ENCODE measurements around the gene PFKL. TPM values are rescaled to one million over a fixed set of nuclear protein-coding genes. Genes with fewer than 3 reads are reported as not detected.

PFKL gene
- 101 TPM for total RNA-seq
- long read RNA-seq, transcript PFKL-201 (22 exons, 2,912 nt), result major isoform, 392 of 613 reads
- long read RNA-seq, partial matches to known transcripts, result 114 of 613 reads
- long read RNA-seq, other reads (novel, unspliced or antisense), result 100 of 613 reads

DNA sequence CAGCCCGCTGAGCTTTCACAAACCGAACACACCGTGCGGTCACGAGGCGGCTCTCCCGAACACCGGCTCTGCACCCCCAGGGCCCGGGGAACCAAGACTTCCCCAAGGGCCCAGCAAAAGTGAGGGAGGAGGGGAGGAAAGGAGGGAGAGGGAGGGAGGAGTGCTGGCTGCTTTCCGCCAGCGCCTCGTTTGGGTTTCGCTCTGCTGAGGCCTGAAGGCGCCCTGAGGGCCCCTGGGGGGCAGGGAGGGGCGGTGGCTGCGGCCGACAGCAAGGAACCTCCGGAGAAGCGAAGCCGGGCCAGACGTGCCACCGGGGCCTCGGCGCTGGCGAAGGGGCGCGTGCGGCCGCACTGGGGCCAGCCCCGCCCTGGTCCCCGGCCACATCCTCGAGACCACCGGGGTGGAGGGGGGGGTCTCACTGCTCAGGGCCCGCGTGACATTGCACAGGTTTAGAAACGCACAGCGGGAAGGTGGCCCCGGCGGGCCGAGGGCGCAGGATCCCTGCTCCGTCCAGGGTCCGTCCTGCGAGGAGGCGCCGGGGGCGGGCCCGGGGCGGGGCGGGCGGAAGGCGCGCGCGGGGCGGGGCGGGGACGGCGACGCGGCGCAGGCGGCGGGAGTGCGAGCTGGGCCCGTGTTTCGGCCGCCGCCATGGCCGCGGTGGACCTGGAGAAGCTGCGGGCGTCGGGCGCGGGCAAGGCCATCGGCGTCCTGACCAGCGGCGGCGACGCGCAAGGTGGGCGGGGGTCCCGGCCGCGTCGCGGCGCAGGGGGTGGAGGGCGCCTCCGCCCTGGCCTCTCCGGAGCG is at the start of gene PFKL:
Gene PFKL (plus strand): TSS at position 596 of the 804 bp plus-strand sequence. CDS start 53 bp downstream, at position 649.
- Histone ChIP-seq H3K36me3 (no peaks in the 10 kb centered on the region), H3K27ac (peak within 1 kb of the TSS; percentile 88), H3K9me3 (no peaks in the 10 kb centered on the region), H3K4me1 (peaks cover 47% of the 10 kb centered on the region), H3K4me3 (peak within 1 kb of the TSS; percentile 78), H3K27me3 (no peaks in the 10 kb centered on the region)
- ATAC-seq (peak; percentile 77), DNase-seq (peak; percentile 89)
- intact Hi-C loops (cut with DNase I), result no loop called here
- TF ChIP-seq, protein P1, sequence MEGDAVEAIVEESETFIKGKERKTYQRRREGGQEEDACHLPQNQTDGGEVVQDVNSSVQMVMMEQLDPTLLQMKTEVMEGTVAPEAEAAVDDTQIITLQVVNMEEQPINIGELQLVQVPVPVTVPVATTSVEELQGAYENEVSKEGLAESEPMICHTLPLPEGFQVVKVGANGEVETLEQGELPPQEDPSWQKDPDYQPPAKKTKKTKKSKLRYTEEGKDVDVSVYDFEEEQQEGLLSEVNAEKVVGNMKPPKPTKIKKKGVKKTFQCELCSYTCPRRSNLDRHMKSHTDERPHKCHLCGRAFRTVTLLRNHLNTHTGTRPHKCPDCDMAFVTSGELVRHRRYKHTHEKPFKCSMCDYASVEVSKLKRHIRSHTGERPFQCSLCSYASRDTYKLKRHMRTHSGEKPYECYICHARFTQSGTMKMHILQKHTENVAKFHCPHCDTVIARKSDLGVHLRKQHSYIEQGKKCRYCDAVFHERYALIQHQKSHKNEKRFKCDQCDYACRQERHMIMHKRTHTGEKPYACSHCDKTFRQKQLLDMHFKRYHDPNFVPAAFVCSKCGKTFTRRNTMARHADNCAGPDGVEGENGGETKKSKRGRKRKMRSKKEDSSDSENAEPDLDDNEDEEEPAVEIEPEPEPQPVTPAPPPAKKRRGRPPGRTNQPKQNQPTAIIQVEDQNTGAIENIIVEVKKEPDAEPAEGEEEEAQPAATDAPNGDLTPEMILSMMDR (IDR thresholded peaks at IDR 0.05), result no peak

GRCh38 chr21:44253832-44254710 is 45.8 kb upstream of the PFKL start:
- TF ChIP-seq, protein P1 (IDR thresholded peaks at IDR 0.05), result no peak
- Histone ChIP-seq H3K4me3 (no peak overlapping the region), H3K27ac (no peak overlapping the region), H3K9me3 (no peaks in the 10 kb centered on the region), H3K27me3 (no peaks in the 10 kb centered on the region), H3K4me1 (peaks cover 7% of the 10 kb centered on the region), H3K36me3 (no peaks in the 10 kb centered on the region)
- ATAC-seq (peak; percentile 57), DNase-seq (no peak)
- intact Hi-C loops (cut with DNase I), result no loop called here

- TF ChIP-seq, protein P1 (IDR thresholded peaks at IDR 0.05), result no peak
- Histone ChIP-seq H3K27me3 (no peaks in the 10 kb centered on the region), H3K36me3 (no peaks in the 10 kb centered on the region), H3K4me3 (no peak overlapping the region), H3K27ac (no peak overlapping the region), H3K4me1 (peaks cover 7% of the 10 kb centered on the region), H3K9me3 (no peaks in the 10 kb centered on the region)
- intact Hi-C loops (cut with DNase I), result no loop called here
- DNase-seq (no peak), ATAC-seq (no peak)
Observed at GRCh38 chr21:44255511-44255981, 44.3 kb upstream of the PFKL start.

- no peak overlapping the region for H3K27ac ChIP-seq
- DNase-seq, result no peak
- intact Hi-C loops (cut with DNase I), result no loop called here
- H3K27me3 ChIP-seq, result no peaks in the 10 kb centered on the region
- H3K36me3 ChIP-seq, result no peaks in the 10 kb centered on the region
- peaks cover 7% of the 10 kb centered on the region for H3K4me1 ChIP-seq
- H3K9me3 ChIP-seq, result no peaks in the 10 kb centered on the region
- no peak overlapping the region for H3K4me3 ChIP-seq
- TF ChIP-seq, protein P1 (IDR thresholded peaks at IDR 0.05), result no peak
- no peak for ATAC-seq
Observed at GRCh38 chr21:44258056-44258725, 41.7 kb upstream of the PFKL start.

- Histone ChIP-seq H3K9me3 (no peaks in the 10 kb centered on the region), H3K27ac (no peak overlapping the region), H3K4me3 (no peak overlapping the region), H3K27me3 (no peaks in the 10 kb centered on the region), H3K4me1 (peaks cover 6% of the 10 kb centered on the region), H3K36me3 (no peaks in the 10 kb centered on the region)
- TF ChIP-seq, protein P1 (IDR thresholded peaks at IDR 0.05), result no peak
- intact Hi-C loops (cut with DNase I), result no loop called here
- DNase-seq (no peak), ATAC-seq (no peak)
Observed at GRCh38 chr21:44259082-44259705, 40.7 kb upstream of the PFKL start.

Measured in upper lobe of right lung (tissue), 1 donor.